H9 (cell line): ENCODE measurements around the gene FGF9. TPM values are rescaled to one million over a fixed set of nuclear protein-coding genes. Genes with fewer than 3 reads are reported as not detected.

Experiments
- DNase-seq: peaks from one replicate; pipeline ENCODE4 v3.0.0-alpha.2; 2017
- H2AFZ ChIP-seq: one replicate; pipeline ENCODE4 v1.6.1; 2013; ENCODE audit warnings: mild to moderate bottlenecking, low read length, control low read depth, moderate library complexity
- H2AK5ac ChIP-seq: 2 replicates; pipeline ENCODE4 v1.6.1; 2013; ENCODE audit warnings: low read length, control low read depth, mixed read lengths; ENCODE audit not compliant: insufficient read length
- H2BK120ac ChIP-seq: one replicate; pipeline ENCODE4 v1.6.1; 2013; ENCODE audit warnings: low read depth, mild to moderate bottlenecking, low read length, control low read depth, inconsistent platforms; ENCODE audit not compliant: poor library complexity, severe bottlenecking
- H2BK12ac ChIP-seq: 2 replicates; pipeline ENCODE4 v1.6.1; 2013; ENCODE audit warnings: low read length, control low read depth, mixed read lengths, low read depth; ENCODE audit not compliant: insufficient read length
- H2BK15ac ChIP-seq: 2 replicates; pipeline ENCODE4 v1.6.1; 2013; ENCODE audit warnings: low read depth, low read length, control low read depth
- H2BK20ac ChIP-seq: one replicate; pipeline ENCODE4 v1.6.1; 2013; ENCODE audit warnings: low read depth, mild to moderate bottlenecking, low read length, control low read depth, inconsistent platforms; ENCODE audit not compliant: poor library complexity, severe bottlenecking
- H2BK5ac ChIP-seq: 2 replicates; pipeline ENCODE4 v1.6.1; 2013; ENCODE audit warnings: low read length, control low read depth, mixed read lengths; ENCODE audit not compliant: insufficient read length
- H3K14ac ChIP-seq: 2 replicates; pipeline ENCODE4 v1.6.1; 2013; ENCODE audit warnings: low read length, control low read depth; ENCODE audit not compliant: insufficient read depth
- H3K18ac ChIP-seq: 2 replicates; pipeline ENCODE4 v1.6.1; 2013; ENCODE audit warnings: low read depth, mild to moderate bottlenecking, mixed read lengths, low read length, control low read depth; ENCODE audit not compliant: insufficient read length
- H3K23ac ChIP-seq: 2 replicates; pipeline ENCODE4 v1.6.1; 2013; ENCODE audit warnings: low read length, control low read depth, mixed read lengths, low read depth; ENCODE audit not compliant: insufficient read length
- H3K23me2 ChIP-seq: 2 replicates; pipeline ENCODE4 v1.6.1; 2013; ENCODE audit warnings: low read depth, mild to moderate bottlenecking, mixed read lengths, low read length, control low read depth; ENCODE audit not compliant: insufficient read length, poor library complexity, severe bottlenecking
- H3K27ac ChIP-seq: 2 replicates; pipeline ENCODE4 v1.5.1; 2013; ENCODE audit warnings: low read length, control low read depth, mixed read lengths, low read depth; ENCODE audit not compliant: insufficient read length
- H3K27me3 ChIP-seq: 2 replicates; pipeline ENCODE4 v1.6.1; 2013; ENCODE audit warnings: low read length, control low read depth, inconsistent platforms; ENCODE audit not compliant: insufficient read depth
- H3K4ac ChIP-seq: 2 replicates; pipeline ENCODE4 v1.6.1; 2013; ENCODE audit warnings: low read depth, mild to moderate bottlenecking, control low read depth, inconsistent platforms, low read length, moderate library complexity
- H3K4me1 ChIP-seq: 2 replicates; pipeline ENCODE4 v1.6.1; 2013; ENCODE audit warnings: low read length, control low read depth, inconsistent platforms; ENCODE audit not compliant: insufficient read depth
- H3K4me2 ChIP-seq: 2 replicates; pipeline ENCODE4 v1.6.1; 2013; ENCODE audit warnings: low read length, control low read depth, mixed read lengths; ENCODE audit not compliant: insufficient read length, insufficient read depth
- H3K56ac ChIP-seq: 2 replicates; pipeline ENCODE4 v1.6.1; 2013; ENCODE audit warnings: low read depth, mild to moderate bottlenecking, mixed read lengths, low read length, control low read depth; ENCODE audit not compliant: insufficient read length
- H3K79me1 ChIP-seq: 2 replicates; pipeline ENCODE4 v1.6.1; 2013; ENCODE audit warnings: low read depth, mild to moderate bottlenecking, moderate library complexity, low read length, control low read depth, inconsistent platforms; ENCODE audit not compliant: insufficient read depth, poor library complexity, severe bottlenecking
- H3K79me2 ChIP-seq: 2 replicates; pipeline ENCODE4 v1.6.1; 2013; ENCODE audit warnings: low read length, control low read depth, inconsistent platforms; ENCODE audit not compliant: insufficient read depth
- H3K9ac ChIP-seq: 2 replicates; pipeline ENCODE4 v1.6.1; 2013; ENCODE audit warnings: low read length, control low read depth, mixed read lengths; ENCODE audit not compliant: insufficient read length; ENCODE audit errors: extremely low read depth
- H3K9me3 ChIP-seq: one replicate; pipeline ENCODE4 v1.6.1; 2013; ENCODE audit warnings: low read depth, low read length, inconsistent platforms; ENCODE audit not compliant: control insufficient read depth
- H3T11ph ChIP-seq: one replicate; pipeline ENCODE4 v1.6.1; 2013; ENCODE audit warnings: mild to moderate bottlenecking, low read length, control low read depth, inconsistent platforms
- H4K20me1 ChIP-seq: one replicate; pipeline ENCODE4 v1.6.1; 2013; ENCODE audit not compliant: control insufficient read depth, insufficient read length, insufficient read depth
- H4K5ac ChIP-seq: 2 replicates; pipeline ENCODE4 v1.6.1; 2013; ENCODE audit warnings: low read depth, mild to moderate bottlenecking, mixed read lengths, low read length, control low read depth; ENCODE audit not compliant: insufficient read length
- H4K8ac ChIP-seq: replicated peaks from 2 replicates; pipeline ENCODE4 v1.6.1; 2013; ENCODE audit warnings: low read length, control low read depth, mixed read lengths, low read depth; ENCODE audit not compliant: insufficient read length
- H4K91ac ChIP-seq: 2 replicates; pipeline ENCODE4 v1.6.1; 2013; ENCODE audit warnings: low read depth, mild to moderate bottlenecking, moderate library complexity, mixed read lengths, low read length, control low read depth; ENCODE audit not compliant: insufficient read length
- H3K27ac Mint-ChIP-seq, 3 experiments: 2 replicates in 2 of 3; 3 replicates in 1 of 3; pipeline ENCODE4 v1.8.0; 2020 to 2021; ENCODE audit warnings: mixed read lengths in 3 of 3, mild to moderate bottlenecking in 1 of 3, moderate library complexity in 1 of 3
- H3K27me3 Mint-ChIP-seq: 2 replicates; pipeline ENCODE4 v1.8.0; 2021; ENCODE audit warnings: low read depth, mild to moderate bottlenecking, moderate library complexity, mixed read lengths
- H3K36me3 Mint-ChIP-seq, 3 experiments: 2 replicates in 2 of 3; 3 replicates in 1 of 3; pipeline ENCODE4 v1.8.0; 2020 to 2021; ENCODE audit warnings: low read depth in 3 of 3, mixed read lengths in 3 of 3; ENCODE audit not compliant: insufficient read depth in 1 of 3
- H3K4me1 Mint-ChIP-seq, 2 experiments: 2 replicates each; pipeline ENCODE4 v1.8.0; 2020; ENCODE audit warnings: mixed read lengths in 2 of 2
- H3K4me3 Mint-ChIP-seq, 2 experiments: 2 replicates in 1 of 2; 3 replicates in 1 of 2; pipeline ENCODE4 v1.8.0; 2020 to 2021; ENCODE audit warnings: mild to moderate bottlenecking in 2 of 2, mixed read lengths in 2 of 2, moderate library complexity in 1 of 2
- H3K9me3 Mint-ChIP-seq, 2 experiments: 2 replicates in 1 of 2; 3 replicates in 1 of 2; pipeline ENCODE4 v1.8.0; 2020; ENCODE audit warnings: mild to moderate bottlenecking in 2 of 2, mixed read lengths in 2 of 2, moderate library complexity in 1 of 2
- WGBS: extraction: QIAGEN DNeasy Blood & Tissue Kit; methylation state at CpG from one replicate; pipeline ENCODE4 v1.1.7; 2013; ENCODE audit warnings: missing lambda C conversion rate, low lambda C conversion rate, mixed read lengths; ENCODE audit not compliant: insufficient read length; ENCODE audit errors: extremely low coverage; 5-methylcytosine and 5-hydroxymethylcytosine counted together
- total RNA-seq: library from RNA; stranded (reverse); gene quantifications from 2 replicates; pipeline ENCODE4 v1.2.1, GENCODE V29; 2021
- TF ChIP-seq, protein P1 (sequence below): fragments of 200-600 bp; sonication (generic); conservative IDR thresholded peaks from 3 replicates; pipeline ENCODE4 v1.8.0; 2021; ENCODE audit warnings: antibody characterized with exemption, mild to moderate bottlenecking

The FGF9 gene
- total RNA-seq, 1 experiment from 2014 or later, result 0.22 TPM

DNA sequence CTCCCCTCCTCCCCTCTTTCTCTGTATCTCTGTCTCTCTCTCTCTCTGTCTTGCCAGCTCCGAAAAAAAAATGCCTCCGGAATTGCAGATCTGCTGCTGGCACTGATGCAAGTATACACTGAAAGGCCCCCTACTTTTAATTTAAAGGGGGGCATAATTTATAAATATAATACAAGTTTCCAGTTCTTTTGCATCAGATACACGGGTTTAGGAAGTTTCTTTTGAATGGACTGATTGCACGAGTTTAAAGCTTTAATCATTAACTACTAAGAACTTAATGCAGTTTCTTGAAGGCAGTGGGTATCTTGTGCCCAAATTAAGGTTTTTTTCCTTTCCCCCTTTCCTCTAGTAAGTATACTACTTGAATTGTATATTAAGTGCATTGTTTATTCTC lies 1.4 kb downstream of the FGF9 start:
- no peaks in the 10 kb centered on the region for H4K20me1 ChIP-seq
- Mint-ChIP-seq H3K4me3 (peak overlapping the region in 1 of 2 experiments; percentile 76; a peak in 2 of 5 replicates), H3K4me1 (peaks cover 38 to 52% of the 10 kb centered on the region in 2 experiments), H3K9me3 (peaks cover 0 to 2% of the 10 kb centered on the region in 2 experiments; a peak in 2 of 5 replicates), H3K27ac (no peak overlapping the region), H3K27me3 (peaks cover 91% of the 10 kb centered on the region), H3K36me3 (no peaks in the 10 kb centered on the region)
- H2AK5ac ChIP-seq, result no peak overlapping the region
- no peak overlapping the region for H2BK120ac ChIP-seq
- no peak overlapping the region for H4K5ac ChIP-seq
- H3K79me1 ChIP-seq, result no peaks in the 10 kb centered on the region
- H3K4me2 ChIP-seq, result peak overlapping the region; percentile 99
- no peak overlapping the region for H3K23ac ChIP-seq
- no peak overlapping the region for H4K91ac ChIP-seq
- H2BK20ac ChIP-seq, result no peak overlapping the region
- peaks cover 66% of the 10 kb centered on the region for H3K27me3 ChIP-seq
- H3K56ac ChIP-seq, result no peak overlapping the region
- no peak overlapping the region for H3T11ph ChIP-seq
- H3K4me1 ChIP-seq, result peaks cover 8% of the 10 kb centered on the region; the same call in 1 of the 2 replicates
- H3K23me2 ChIP-seq, result peaks cover 35% of the 10 kb centered on the region
- H2BK5ac ChIP-seq, result no peak overlapping the region
- no peak overlapping the region for H3K27ac ChIP-seq
- no peak overlapping the region for H2BK12ac ChIP-seq
- no peak overlapping the region for H3K9ac ChIP-seq
- H3K18ac ChIP-seq, result no peak overlapping the region
- H3K4ac ChIP-seq, result no peak overlapping the region
- no peak overlapping the region for H3K14ac ChIP-seq
- no peak overlapping the region for H2BK15ac ChIP-seq
- H2AFZ ChIP-seq, result no peak overlapping the region
- no peak overlapping the region for H4K8ac ChIP-seq
- TF ChIP-seq, protein P1, sequence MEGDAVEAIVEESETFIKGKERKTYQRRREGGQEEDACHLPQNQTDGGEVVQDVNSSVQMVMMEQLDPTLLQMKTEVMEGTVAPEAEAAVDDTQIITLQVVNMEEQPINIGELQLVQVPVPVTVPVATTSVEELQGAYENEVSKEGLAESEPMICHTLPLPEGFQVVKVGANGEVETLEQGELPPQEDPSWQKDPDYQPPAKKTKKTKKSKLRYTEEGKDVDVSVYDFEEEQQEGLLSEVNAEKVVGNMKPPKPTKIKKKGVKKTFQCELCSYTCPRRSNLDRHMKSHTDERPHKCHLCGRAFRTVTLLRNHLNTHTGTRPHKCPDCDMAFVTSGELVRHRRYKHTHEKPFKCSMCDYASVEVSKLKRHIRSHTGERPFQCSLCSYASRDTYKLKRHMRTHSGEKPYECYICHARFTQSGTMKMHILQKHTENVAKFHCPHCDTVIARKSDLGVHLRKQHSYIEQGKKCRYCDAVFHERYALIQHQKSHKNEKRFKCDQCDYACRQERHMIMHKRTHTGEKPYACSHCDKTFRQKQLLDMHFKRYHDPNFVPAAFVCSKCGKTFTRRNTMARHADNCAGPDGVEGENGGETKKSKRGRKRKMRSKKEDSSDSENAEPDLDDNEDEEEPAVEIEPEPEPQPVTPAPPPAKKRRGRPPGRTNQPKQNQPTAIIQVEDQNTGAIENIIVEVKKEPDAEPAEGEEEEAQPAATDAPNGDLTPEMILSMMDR, result no peak
- no peaks in the 10 kb centered on the region for H3K9me3 ChIP-seq
- no CpG with 5 or more reads among the region's 4 CpGs for WGBS
- no peaks in the 10 kb centered on the region for H3K79me2 ChIP-seq
- no peak for DNase-seq
